IMR-90 (cell line): Measurements from ENCODE around the gene MCTP1.

Source experiments
- CEBPB ChIP-seq: IDR thresholded peaks from 2 replicates; pipeline ENCODE4 v1.6.1; 2012; ENCODE audit warnings: low read depth, low read length, improper control_type of control experiment
- CTCF ChIP-seq: conservative IDR thresholded peaks from 2 replicates; pipeline ENCODE4 v1.5.1; 2012; ENCODE audit warnings: mild to moderate bottlenecking, low read depth, low read length, improper control_type of control experiment
- ELK1 ChIP-seq: fragments of 150-350 bp; IDR thresholded peaks from 2 replicates; pipeline ENCODE4 v1.6.1; 2016; ENCODE audit warnings: low read depth, mild to moderate bottlenecking, low read length, moderate library complexity, borderline replicate concordance
- MXI1 ChIP-seq: IDR thresholded peaks from 2 replicates; pipeline ENCODE4 v1.6.1; 2012; ENCODE audit warnings: low read depth, mild to moderate bottlenecking, low read length, moderate library complexity, borderline replicate concordance
- POLR2A ChIP-seq: IDR thresholded peaks from 2 replicates; pipeline ENCODE4 v1.6.1; 2012; ENCODE audit warnings: mild to moderate bottlenecking, low read depth, low read length
- RCOR1 ChIP-seq: IDR thresholded peaks from 2 replicates; pipeline ENCODE4 v1.6.1; 2012; ENCODE audit warnings: mild to moderate bottlenecking, low read length, improper control_type of control experiment; ENCODE audit not compliant: insufficient replicate concordance
- RFX5 ChIP-seq: IDR thresholded peaks from 2 replicates; pipeline ENCODE4 v1.8.0; 2012; ENCODE audit warnings: low read depth, mild to moderate bottlenecking, low read length, moderate library complexity
- TF ChIP-seq, protein P1 (sequence below): fragments of 150-350 bp; IDR thresholded peaks from 2 replicates; pipeline ENCODE4 v1.6.1; 2017; ENCODE audit warnings: mild to moderate bottlenecking, antibody characterized with exemption, low read length, low read depth

DNA sequence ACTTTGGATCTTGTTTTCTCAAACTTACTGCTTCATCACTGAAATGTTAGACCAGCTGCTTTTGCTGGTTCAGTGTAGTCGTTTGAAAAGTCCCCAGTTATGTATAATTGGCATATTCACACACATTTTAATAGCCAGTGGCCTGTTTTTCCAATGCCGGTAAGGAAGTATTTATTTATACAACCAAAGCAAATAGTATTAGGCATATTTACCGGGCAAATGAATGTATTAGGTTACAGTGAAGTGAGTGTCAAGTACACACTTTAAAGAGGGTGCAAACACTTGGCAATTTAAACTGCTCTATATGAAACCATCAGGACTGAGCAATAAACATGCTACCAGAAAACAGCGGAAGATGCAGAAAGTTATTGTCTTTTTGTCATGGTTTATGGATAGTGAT lies 242.9 kb downstream of the MCTP1 start:
- TF ChIP-seq CTCF (no peak), ELK1 (no peak), RCOR1 (no peak), RFX5 (no peak), MXI1 (no peak), CEBPB (no peak), POLR2A (no peak)
- TF ChIP-seq, protein P1, sequence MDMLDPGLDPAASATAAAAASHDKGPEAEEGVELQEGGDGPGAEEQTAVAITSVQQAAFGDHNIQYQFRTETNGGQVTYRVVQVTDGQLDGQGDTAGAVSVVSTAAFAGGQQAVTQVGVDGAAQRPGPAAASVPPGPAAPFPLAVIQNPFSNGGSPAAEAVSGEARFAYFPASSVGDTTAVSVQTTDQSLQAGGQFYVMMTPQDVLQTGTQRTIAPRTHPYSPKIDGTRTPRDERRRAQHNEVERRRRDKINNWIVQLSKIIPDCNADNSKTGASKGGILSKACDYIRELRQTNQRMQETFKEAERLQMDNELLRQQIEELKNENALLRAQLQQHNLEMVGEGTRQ = no peak
